Superior temporal gyrus (tissue), 1 donor: ENCODE data around the gene AKAP13.

Source experiments
- DNase-seq: peaks from one replicate; pipeline ENCODE4 v3.0.0-alpha.2; 2016; ENCODE audit errors: extremely low spot score

The AKAP13 gene

GRCh38 chr15:85704066-85704465, 323.7 kb downstream of the AKAP13 start:
- DNase-seq, result no peak

- DNase-seq, result no peak
Measured at GRCh38 chr15:85704720-85705429, 324.5 kb downstream of the AKAP13 start.

- no peak for DNase-seq
Measured at GRCh38 chr15:85706779-85707518, 326.5 kb downstream of the AKAP13 start.

GRCh38 chr15:85707519-85708338, 327.3 kb downstream of the AKAP13 start:
- DNase-seq, result no peak

DNA sequence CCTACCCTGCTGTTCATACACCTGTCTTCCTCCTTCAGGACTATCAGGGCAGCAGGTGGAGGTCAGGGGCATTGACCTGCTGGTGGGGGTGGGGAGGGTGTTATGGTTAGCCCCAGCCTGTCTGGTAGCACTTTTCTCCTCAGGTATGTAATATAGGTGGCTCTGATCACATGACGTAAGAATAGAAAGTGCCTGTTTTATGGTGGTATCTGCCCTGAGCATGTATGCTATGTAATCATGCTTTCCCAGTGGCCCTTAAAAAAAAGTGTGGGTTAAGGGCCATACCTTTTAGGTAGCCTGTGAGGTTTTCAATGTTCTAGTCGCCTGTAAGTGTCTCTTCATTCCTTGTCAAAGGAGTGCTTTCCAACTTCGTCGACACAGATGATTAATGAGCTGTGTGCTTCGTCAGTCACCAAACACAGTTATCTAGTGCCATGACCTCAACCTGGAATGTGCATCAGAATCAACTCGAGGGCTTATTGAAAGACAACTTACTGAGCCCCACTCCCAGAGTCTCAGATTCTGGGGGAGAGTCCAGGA, 328.1 kb downstream of the AKAP13 start:
- DNase-seq, result no peak

GRCh38 chr15:85709250-85709649, 328.8 kb downstream of the AKAP13 start:
- no peak for DNase-seq

GRCh38 chr15:85710340-85710842, 330.0 kb downstream of the AKAP13 start:
- no peak for DNase-seq

- DNase-seq, result no peak
Measured at GRCh38 chr15:85711580-85712192, 331.3 kb downstream of the AKAP13 start.

GRCh38 chr15:85716261-85716660, 335.9 kb downstream of the AKAP13 start:
- DNase-seq, result no peak

- no peak for DNase-seq
Measured at GRCh38 chr15:85717212-85717611, 336.8 kb downstream of the AKAP13 start.

DNA sequence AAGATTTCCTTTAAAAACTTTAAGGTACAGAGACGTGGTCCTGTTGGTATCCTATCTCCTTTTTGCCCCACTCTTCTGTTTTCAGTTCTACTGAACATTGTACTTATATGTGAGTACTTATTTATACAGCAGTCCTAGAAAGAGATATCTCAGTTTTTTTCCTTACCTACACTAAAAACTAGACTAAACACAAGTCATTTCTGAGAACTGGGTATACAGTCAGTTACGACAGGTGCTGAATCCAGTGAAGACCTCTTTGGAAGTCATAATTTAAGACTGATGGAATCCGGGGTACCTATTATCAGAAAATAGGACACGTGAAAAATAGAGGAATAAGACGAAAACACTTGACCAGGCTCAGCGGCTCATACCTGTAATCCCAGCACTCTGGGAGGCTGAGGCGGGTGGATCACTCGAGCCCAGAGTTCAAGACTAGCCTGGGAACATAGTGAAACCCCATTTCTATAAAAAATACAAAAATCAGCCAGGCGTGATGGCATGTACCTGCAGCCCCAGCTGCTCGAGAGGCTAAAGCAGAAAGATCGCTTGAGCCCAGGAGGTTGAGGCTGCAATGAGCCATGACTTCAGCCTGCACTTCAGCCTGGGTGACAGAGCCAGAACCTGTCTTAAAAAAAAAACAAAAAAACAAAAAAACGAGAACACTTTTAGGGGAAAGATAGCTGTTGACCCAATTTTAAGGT, 338.0 kb downstream of the AKAP13 start:
- DNase-seq, result no peak

DNA sequence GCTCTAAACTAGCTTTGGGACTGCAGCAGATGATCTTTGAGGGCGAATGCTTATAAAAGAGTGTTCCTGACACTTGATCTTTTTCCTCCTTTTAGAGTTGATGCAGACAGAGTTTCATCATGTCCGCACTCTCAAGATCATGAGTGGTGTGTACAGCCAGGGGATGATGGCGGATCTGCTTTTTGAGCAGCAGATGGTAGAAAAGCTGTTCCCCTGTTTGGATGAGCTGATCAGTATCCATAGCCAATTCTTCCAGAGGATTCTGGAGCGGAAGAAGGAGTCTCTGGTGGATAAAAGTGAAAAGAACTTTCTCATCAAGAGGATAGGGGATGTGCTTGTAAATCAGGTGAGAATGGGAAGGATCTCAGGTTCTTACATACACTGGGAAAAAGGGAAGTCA, 338.6 kb downstream of the AKAP13 start:
- DNase-seq, result no peak

DNA sequence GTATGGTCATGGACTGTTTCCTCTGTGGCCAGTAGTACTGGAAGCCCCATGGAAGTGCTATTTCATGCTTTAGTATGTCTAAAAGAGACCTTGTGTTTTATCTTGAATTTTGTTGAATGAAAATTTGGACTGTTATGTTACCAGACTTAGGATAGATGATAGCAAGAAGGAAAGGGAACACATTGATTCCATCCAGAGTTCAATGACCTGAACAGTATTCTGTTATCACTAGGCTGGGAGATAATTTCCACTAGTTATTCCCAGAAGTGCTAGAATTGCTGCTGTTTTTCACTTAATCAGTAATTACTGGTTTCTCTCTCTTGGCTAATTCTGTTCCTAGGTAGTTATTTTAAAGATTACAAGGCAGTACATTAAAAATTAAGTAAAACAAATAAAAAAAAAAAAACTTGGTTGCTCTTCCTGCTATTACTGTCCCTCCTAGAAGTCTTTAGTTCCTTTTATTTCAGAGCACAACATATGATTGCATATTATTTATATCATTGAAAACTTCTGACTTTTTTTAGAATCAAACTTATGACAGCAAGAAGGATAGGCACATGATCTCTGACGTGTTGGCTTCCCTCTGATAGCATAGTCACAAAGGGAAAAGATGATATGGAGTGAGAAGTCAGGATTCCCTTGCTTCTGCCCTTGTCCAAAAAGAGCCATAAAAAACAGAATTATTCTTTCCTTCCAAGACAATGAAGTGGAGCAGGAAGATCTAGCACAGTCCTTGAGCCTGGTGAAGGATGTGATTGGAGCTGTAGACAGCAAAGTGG, 342.2 kb downstream of the AKAP13 start:
- no peak for DNase-seq

GRCh38 chr15:85723960-85724945, 343.9 kb downstream of the AKAP13 start:
- no peak for DNase-seq

DNA sequence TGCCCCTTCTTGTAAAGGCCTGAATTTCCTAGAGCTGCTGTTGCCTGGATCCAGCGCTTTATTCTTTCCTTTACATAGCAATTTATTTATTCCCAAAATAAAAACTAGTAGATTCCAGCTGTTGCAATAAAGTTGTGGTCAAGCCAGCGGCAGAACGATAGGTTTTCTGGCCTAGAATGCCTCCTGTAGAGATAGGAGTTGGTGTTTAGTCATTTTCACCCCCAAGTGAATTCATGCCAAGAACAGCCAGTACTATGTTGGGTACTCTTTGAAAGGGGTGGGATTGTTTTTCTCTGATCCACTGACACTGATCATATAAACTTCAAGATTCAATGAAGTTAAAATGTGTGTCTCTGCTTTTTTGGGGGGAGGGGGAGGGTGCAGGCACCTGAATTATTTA, 344.6 kb downstream of the AKAP13 start:
- no peak for DNase-seq

- DNase-seq, result no peak
Measured at GRCh38 chr15:85725564-85725963, 345.2 kb downstream of the AKAP13 start.

DNA sequence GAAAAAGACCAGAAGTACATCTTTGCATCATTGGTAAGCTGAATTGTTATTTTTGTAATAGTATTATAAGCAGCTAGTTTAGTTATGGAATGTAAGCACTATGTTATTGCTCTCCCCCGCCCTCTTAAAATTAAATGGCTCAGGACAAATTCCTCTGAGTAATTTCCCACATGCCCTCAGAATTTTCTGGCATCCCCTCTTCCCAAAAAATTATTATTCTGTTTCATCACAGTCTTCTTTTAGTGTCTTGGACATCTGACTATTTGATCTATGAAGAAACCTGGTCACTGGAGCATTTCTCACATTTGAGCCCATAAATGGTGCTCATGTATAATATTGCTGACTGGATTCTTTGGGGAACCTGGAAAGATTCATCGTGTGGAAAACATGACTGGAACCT, 346.1 kb downstream of the AKAP13 start:
- DNase-seq, result no peak

DNA sequence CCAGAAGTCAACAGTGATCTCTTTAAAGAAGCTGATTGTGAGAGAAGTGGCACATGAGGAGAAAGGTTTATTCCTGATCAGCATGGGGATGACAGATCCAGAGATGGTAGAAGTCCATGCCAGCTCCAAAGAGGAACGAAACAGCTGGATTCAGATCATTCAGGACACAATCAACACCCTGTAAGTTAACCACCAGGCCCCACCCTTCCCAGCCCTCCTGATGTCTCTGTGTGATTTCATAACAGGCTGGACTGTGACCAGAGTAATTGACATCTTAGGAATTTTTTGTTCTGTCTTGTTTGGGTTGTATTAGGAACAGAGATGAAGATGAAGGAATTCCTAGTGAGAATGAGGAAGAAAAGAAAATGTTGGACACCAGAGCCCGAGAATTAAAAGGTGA, 346.7 kb downstream of the AKAP13 start:
- no peak for DNase-seq
